HK-2 (cell line): ENCODE data around the gene PSMC3.

Experiments used
- DNase-seq: peaks from one replicate; pipeline ENCODE4 v3.0.0-alpha.2; 2018; ENCODE audit not compliant: unreplicated experiment

Gene PSMC3

DNA sequence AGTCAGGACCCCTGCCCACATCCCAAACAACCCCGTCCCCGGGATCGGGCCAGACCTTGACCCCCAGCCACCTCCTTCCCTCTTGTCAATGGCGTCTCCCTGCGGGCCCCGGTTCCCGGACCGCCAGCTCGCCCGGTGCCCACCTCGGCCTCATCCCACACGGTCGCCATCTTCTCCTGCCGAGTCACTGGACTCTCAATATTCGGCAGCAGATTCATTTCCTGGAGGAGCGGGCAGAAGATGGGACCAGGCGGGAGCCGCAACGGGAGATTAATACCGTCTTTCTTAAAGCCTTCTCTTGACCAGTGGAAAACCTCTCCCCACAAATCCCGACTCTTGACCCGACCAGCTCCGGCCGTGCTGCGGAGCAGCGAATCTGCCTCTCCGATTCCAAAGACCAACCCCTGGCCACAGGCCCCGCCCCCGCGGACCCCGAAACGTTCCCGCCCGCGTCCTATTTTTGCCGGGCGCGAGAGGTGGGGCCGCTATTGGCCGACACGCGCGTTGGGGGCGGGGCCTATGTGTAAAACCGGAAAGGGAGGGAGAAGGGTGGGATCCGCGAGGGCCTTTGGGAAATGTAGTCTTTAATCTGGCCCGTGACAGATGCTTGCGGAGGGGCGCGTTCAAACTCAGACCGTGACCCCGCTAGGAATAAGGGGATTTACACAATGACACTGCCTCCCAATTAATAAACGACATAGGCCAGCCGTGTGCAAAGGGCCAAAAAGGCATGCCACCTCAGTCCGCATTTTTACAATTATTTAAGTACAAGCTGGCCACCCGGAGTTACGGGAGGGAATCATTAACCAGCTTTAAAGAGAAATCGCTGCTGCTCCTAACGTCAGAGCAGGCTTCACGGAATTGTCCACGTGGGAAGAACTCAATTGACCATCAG lies at the start of gene PSMC3:
TSS of gene PSMC3 (minus strand) at position 378 of the 895 bp plus-strand sequence. CDS start at position 218, 160 bp downstream.
- DNase-seq = peak; percentile 94

DNA sequence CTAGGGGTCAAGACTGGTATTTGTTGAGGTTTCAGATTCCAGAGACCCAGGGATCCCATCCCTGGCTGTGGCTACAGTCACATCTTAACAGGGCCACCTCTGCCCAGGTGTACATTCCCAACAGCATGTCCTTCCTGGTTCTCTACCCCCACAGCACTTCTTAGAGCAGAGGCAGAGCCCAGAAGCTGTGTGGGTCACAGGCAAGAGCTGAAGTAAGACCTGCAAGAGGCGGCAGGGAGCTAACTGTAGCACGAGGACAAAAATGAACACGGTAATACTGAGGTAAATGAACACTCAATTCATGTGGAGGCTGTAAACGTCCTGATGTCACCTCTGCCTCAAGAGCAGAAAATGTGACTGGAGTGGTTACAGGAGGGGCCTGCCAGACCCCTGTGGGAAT lies 44.4 kb upstream of the PSMC3 start:
- DNase-seq = no peak

GRCh38 chr11:47469361-47470179 lies 43.3 kb upstream of the PSMC3 start:
- no peak for DNase-seq

DNA sequence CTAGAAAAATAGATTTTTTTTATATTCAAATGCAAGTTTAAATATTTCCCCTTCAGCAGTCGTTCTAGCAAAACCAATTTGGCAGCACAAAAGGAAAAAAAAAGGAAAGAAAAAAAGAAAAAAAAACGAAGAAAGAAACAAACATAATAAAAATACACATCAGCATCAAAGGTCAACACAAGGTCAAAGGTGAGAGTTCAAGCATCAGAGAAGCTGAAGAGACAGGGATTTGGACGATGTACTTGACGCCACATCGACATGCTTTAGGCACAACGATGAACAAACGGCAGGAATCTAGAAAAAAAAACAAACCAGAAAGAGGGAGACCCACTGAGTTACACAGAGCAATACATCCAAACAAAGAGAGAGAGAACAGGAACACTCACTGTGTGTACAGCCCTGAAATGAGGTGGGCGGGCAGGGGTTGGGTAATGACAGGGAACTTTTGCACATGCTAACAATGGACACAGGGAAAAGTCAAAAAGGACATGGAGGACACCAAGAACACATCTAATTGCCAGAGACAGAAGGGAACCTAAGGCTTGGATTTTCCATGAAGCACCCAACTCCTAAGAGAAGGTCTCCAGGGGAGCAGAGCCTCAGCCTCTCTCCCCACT lies 42.5 kb upstream of the PSMC3 start:
- DNase-seq = no peak

GRCh38 chr11:47467357-47467756 lies 41.1 kb upstream of the PSMC3 start:
- no peak for DNase-seq

GRCh38 chr11:47466701-47467250 lies 40.5 kb upstream of the PSMC3 start:
- DNase-seq = no peak

DNA sequence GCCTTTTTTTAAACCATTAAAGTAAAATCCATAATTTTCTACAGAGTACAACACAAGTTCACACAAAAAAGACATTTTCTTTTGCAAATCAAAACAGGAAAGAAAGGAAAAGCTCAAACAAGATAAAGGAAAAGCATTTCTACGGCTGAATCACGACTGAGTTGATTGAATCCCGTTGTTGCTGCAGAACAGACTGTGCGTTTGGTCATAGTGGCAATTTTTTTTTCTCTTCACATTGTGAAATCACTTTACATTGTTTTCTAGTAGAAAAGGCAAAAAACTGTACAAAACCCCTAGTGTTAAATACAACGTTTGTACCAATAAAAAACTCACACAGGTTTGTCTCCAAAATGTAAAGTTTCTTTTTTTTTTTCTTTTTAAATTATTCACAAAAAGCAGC lies 40.0 kb upstream of the PSMC3 start:
- DNase-seq = no peak

DNA sequence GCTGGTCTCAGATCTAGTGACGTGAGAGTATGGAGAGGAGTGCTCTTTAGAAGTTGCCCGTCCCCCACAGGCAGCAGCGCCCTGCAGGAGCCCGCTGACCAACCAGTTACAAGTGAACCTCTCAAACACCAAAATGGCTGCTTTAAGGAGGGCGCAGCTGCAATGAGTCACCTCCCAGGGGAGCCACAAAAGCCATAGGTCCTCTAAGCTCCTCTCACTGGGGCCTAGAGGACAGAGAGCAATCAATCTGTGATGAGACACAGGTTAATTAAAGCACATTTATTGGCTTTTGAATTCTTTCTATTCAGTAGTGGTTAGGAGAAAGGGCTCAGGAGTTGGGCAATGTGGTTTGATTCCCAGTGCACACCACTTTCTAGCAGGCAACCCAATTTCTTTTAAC lies 38.2 kb upstream of the PSMC3 start:
- no peak for DNase-seq

DNA sequence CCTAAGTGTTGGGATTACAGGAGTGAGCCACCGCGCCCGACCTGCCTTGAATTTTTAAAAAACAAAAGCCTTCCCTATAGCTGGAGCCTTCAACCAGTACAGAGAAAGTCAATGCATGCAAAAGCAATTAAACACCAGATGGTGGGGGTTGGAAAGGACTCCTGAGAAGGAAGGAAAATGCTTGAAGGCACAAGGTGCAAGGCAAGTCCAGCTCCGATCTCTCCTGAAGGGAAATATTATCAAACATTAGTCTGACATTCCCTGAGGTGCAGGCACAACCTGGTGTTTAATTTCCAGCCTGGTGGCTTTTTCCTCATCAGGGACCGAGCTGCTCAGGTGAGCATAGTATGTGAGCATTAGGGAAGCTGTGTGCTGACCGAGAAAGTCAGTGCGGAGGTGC lies 35.6 kb upstream of the PSMC3 start:
- DNase-seq = no peak

GRCh38 chr11:47460571-47461235 lies 34.5 kb upstream of the PSMC3 start:
- no peak for DNase-seq

- DNase-seq = peak; percentile 40
Measured at GRCh38 chr11:47454258-47454671, 28.0 kb upstream of the PSMC3 start.

GRCh38 chr11:47453365-47453764 lies 27.1 kb upstream of the PSMC3 start:
- DNase-seq = no peak

- no peak for DNase-seq
Measured at GRCh38 chr11:47451990-47452389, 25.8 kb upstream of the PSMC3 start.

DNA sequence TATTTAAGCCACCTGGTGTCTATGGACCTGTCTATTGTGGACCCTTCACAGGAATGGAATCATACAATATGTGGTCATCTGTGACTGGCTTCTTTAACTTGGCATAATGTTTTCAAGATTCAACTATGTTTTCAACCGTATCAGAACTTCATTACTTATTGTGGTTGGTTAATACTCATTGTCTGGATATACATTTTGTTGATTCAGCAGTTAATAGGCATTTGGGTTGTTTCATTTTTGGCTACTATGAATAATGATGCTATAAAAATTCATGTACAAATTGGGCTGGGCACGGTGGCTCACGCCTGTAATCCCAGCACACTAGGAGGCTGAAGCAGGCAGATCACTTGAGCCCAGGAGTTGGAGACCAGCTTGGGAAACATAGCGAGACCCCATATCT lies 25.2 kb upstream of the PSMC3 start:
- no peak for DNase-seq

GRCh38 chr11:47449541-47449940 lies 23.3 kb upstream of the PSMC3 start:
- no peak for DNase-seq

GRCh38 chr11:47448566-47449427 lies 22.6 kb upstream of the PSMC3 start, which contains the start of gene RAPSN:
RAPSN (minus strand) TSS chr11:47449136; CDS start chr11:47448964, 172 bp downstream.
- DNase-seq = no peak

- DNase-seq = no peak
Measured at GRCh38 chr11:47447906-47448305, 21.7 kb upstream of the PSMC3 start.

- DNase-seq = no peak
Measured at GRCh38 chr11:47446833-47447232, 20.6 kb upstream of the PSMC3 start.

DNA sequence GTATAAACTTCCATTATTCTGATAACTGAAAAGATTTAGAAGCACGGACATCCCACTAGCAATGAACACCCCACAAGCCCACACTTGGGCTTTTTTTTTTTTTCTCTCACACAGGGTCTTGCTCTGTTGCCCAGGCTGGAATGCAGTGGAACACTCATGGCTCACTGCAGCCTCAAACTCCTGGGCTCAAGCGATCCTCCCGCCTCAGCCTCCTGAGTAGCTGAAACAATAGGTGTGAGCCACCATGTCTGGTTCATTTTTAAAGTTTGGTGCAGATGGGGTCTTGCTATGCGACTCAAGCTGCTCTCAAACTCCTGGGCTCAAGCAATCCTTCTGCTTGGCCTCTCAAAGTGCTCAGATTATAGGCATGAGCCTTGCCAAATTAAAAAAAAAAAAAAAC lies 19.6 kb upstream of the PSMC3 start:
- DNase-seq = no peak

GRCh38 chr11:47443817-47444216 lies 17.6 kb upstream of the PSMC3 start:
- no peak for DNase-seq
